Measurements from ENCODE around the gene PPFIA1.

- no peak for TF ChIP-seq CTCF (IDR thresholded peaks at IDR 0.05)
- TF ChIP-seq POLR2A (IDR thresholded peaks at IDR 0.05), result no peak
Measured at GRCh38 chr11:70422692-70423522, 152.4 kb downstream of the PPFIA1 start.

Data from right lobe of liver (tissue), 4 donors.